Neural progenitor cell (in vitro differentiated cells): ENCODE results near the gene BRD1. TPM values are rescaled to one million over a fixed set of nuclear protein-coding genes. Genes with fewer than 3 reads are reported as not detected.
A peak's percentile ranks its signal among the peaks of the same experiment; 100 is the strongest.

Source experiments
- DNase-seq: peaks from one replicate; pipeline ENCODE4 v3.0.0-alpha.2; 2016; ENCODE audit warnings: low spot score
- H2AFZ ChIP-seq: fragments of 200-600 bp; sonication (generic); replicated peaks from 2 replicates; pipeline ENCODE4 v1.6.1; 2016; ENCODE audit warnings: antibody characterized with exemption
- H3F3A ChIP-seq: fragments of 200-600 bp; sonication (generic); 2 replicates; pipeline ENCODE4 v1.6.1; 2016; ENCODE audit warnings: antibody characterized with exemption, low read depth
- H3K27ac ChIP-seq: fragments of 200-600 bp; sonication (generic); 2 replicates; pipeline ENCODE4 v1.5.1; 2016; ENCODE audit warnings: mild to moderate bottlenecking
- H3K27me3 ChIP-seq: fragments of 200-600 bp; sonication (generic); 2 replicates; pipeline ENCODE4 v1.6.1; 2016; ENCODE audit warnings: mild to moderate bottlenecking, moderate library complexity
- H3K36me3 ChIP-seq: fragments of 200-600 bp; sonication (generic); 2 replicates; pipeline ENCODE4 v1.5.1; 2016
- H3K4me1 ChIP-seq: fragments of 200-600 bp; sonication (generic); 2 replicates; pipeline ENCODE4 v1.6.1; 2016; ENCODE audit warnings: mixed run types
- H3K4me2 ChIP-seq: fragments of 200-600 bp; sonication (generic); 2 replicates; pipeline ENCODE4 v1.6.1; 2016
- H3K4me3 ChIP-seq: fragments of 200-600 bp; sonication (generic); 2 replicates; pipeline ENCODE4 v1.5.1; 2016
- H3K79me2 ChIP-seq: fragments of 200-600 bp; sonication (generic); 2 replicates; pipeline ENCODE4 v1.6.1; 2016; ENCODE audit warnings: low read depth
- H3K9ac ChIP-seq: fragments of 200-600 bp; sonication (generic); 2 replicates; pipeline ENCODE4 v1.6.1; 2016
- H3K9me3 ChIP-seq: fragments of 200-600 bp; sonication (generic); 2 replicates; pipeline ENCODE4 v1.5.1; 2016; ENCODE audit warnings: low read depth
- H4K20me1 ChIP-seq: fragments of 200-600 bp; sonication (generic); 2 replicates; pipeline ENCODE4 v1.6.1; 2016; ENCODE audit warnings: low read depth
- H3K27ac Mint-ChIP-seq: 3 replicates; pipeline ENCODE4 v1.8.0; 2021; ENCODE audit warnings: mixed read lengths
- H3K27me3 Mint-ChIP-seq: 2 replicates; pipeline ENCODE4 v1.8.0; 2022; ENCODE audit warnings: low read depth, mild to moderate bottlenecking, inconsistent platforms, moderate library complexity, mixed read lengths; ENCODE audit not compliant: insufficient read depth
- H3K36me3 Mint-ChIP-seq: 3 replicates; pipeline ENCODE4 v1.8.0; 2021; ENCODE audit warnings: mixed read lengths
- H3K4me1 Mint-ChIP-seq: 3 replicates; pipeline ENCODE4 v1.8.0; 2021; ENCODE audit warnings: mixed read lengths
- H3K4me3 Mint-ChIP-seq: 3 replicates; pipeline ENCODE4 v1.8.0; 2021; ENCODE audit warnings: mild to moderate bottlenecking, moderate library complexity, mixed read lengths
- H3K9me3 Mint-ChIP-seq: 3 replicates; pipeline ENCODE4 v1.8.0; 2020; ENCODE audit warnings: mixed read lengths
- CTCF ChIP-seq: fragments of 200-600 bp; sonication (generic); IDR thresholded peaks from 2 replicates; pipeline ENCODE4 v1.5.1; 2017; ENCODE audit warnings: antibody characterized with exemption, mild to moderate bottlenecking
- EZH2 ChIP-seq: fragments of 200-600 bp; sonication (generic); IDR thresholded peaks from 2 replicates; pipeline ENCODE4 v1.6.1; 2017; ENCODE audit warnings: antibody characterized with exemption, mild to moderate bottlenecking, moderate library complexity
- EZH2phosphoT487 ChIP-seq: fragments of 200-600 bp; sonication (generic); IDR thresholded peaks from 2 replicates; pipeline ENCODE4 v1.6.1; 2017; ENCODE audit warnings: antibody characterized with exemption
- total RNA-seq: library from RNA; depleted of rRNA; stranded (reverse); fragments of >200 nt; gene quantifications from 2 replicates; pipeline ENCODE4 v1.2.3, GENCODE V29; 2015; ENCODE audit warnings: low replicate concordance

BRD1 gene
- total RNA-seq, 1 donor from 2014 or later = 31.2 TPM

- Histone ChIP-seq H3K4me3 (no peak overlapping the region), H3K4me2 (no peak overlapping the region), H3K36me3 (no peaks in the 10 kb centered on the region), H3F3A (peaks cover 10% of the 10 kb centered on the region), H4K20me1 (peaks cover 10% of the 10 kb centered on the region), H3K4me1 (peaks cover 23% of the 10 kb centered on the region), H3K79me2 (no peaks in the 10 kb centered on the region), H3K27ac (no peak overlapping the region), H3K27me3 (no peaks in the 10 kb centered on the region), H3K9ac (no peak overlapping the region), H3K9me3 (no peaks in the 10 kb centered on the region), H2AFZ (no peak overlapping the region)
- DNase-seq = no peak
- peaks cover 24% of the 10 kb centered on the region for H3K27me3 Mint-ChIP-seq
- peaks cover 11% of the 10 kb centered on the region for H3K4me1 Mint-ChIP-seq
- no peak for TF ChIP-seq CTCF
- TF ChIP-seq EZH2 = no peak
- no peak for TF ChIP-seq EZH2phosphoT487
- H3K9me3 Mint-ChIP-seq = peaks cover 14% of the 10 kb centered on the region
- no peak overlapping the region for H3K27ac Mint-ChIP-seq
- H3K36me3 Mint-ChIP-seq = no peaks in the 10 kb centered on the region
- H3K4me3 Mint-ChIP-seq = no peak overlapping the region
These were observed 75.0 kb downstream of the BRD1 start for GRCh38 chr22:49752598-49753091.

- Mint-ChIP-seq H3K27me3 (peaks cover 23% of the 10 kb centered on the region), H3K27ac (no peak overlapping the region)
These were observed 75.6 kb downstream of the BRD1 start for GRCh38 chr22:49751966-49752597.

GRCh38 chr22:49751318-49751965 is 76.2 kb downstream of the BRD1 start:
- no peak for DNase-seq
- TF ChIP-seq EZH2phosphoT487 = no peak
- TF ChIP-seq EZH2 = no peak
- no peak for TF ChIP-seq CTCF

More at GRCh38 chr22:49751966-49752597, 75.6 kb downstream of the BRD1 start:
- no peaks in the 10 kb centered on the region for H3K36me3 ChIP-seq
- no peaks in the 10 kb centered on the region for H3K79me2 ChIP-seq
- H3K4me1 Mint-ChIP-seq = peaks cover 11% of the 10 kb centered on the region
- no peak overlapping the region for H3K4me3 ChIP-seq
- no peaks in the 10 kb centered on the region for H3K27me3 ChIP-seq
- peaks cover 10% of the 10 kb centered on the region for H4K20me1 ChIP-seq
- H3F3A ChIP-seq = peaks cover 15% of the 10 kb centered on the region
- H3K4me2 ChIP-seq = peak overlapping the region; percentile 14
- peak; percentile 42 for DNase-seq
- no peak overlapping the region for H3K9ac ChIP-seq
- no peaks in the 10 kb centered on the region for H3K9me3 ChIP-seq
- H3K4me1 ChIP-seq = peaks cover 29% of the 10 kb centered on the region
- H3K36me3 Mint-ChIP-seq = no peaks in the 10 kb centered on the region
- peaks cover 14% of the 10 kb centered on the region for H3K9me3 Mint-ChIP-seq
- no peak overlapping the region for H2AFZ ChIP-seq
- H3K4me3 Mint-ChIP-seq = no peak overlapping the region
- no peak overlapping the region for H3K27ac ChIP-seq
- no peak for TF ChIP-seq CTCF
- TF ChIP-seq EZH2 = no peak
- TF ChIP-seq EZH2phosphoT487 = no peak

More at GRCh38 chr22:49751318-49751965, 76.2 kb downstream of the BRD1 start:
- Histone ChIP-seq H3F3A (peaks cover 17% of the 10 kb centered on the region), H3K27ac (no peak overlapping the region), H3K4me3 (no peak overlapping the region), H3K4me1 (peaks cover 31% of the 10 kb centered on the region), H3K79me2 (no peaks in the 10 kb centered on the region), H3K9me3 (peaks cover 1% of the 10 kb centered on the region), H3K9ac (no peak overlapping the region), H3K36me3 (peaks cover 3% of the 10 kb centered on the region), H3K27me3 (no peaks in the 10 kb centered on the region), H4K20me1 (peaks cover 10% of the 10 kb centered on the region), H2AFZ (no peak overlapping the region), H3K4me2 (peak overlapping the region; percentile 14)
- Mint-ChIP-seq H3K27ac (no peak overlapping the region), H3K9me3 (peaks cover 18% of the 10 kb centered on the region), H3K27me3 (peaks cover 20% of the 10 kb centered on the region), H3K36me3 (no peaks in the 10 kb centered on the region), H3K4me3 (no peak overlapping the region), H3K4me1 (peaks cover 11% of the 10 kb centered on the region)
